ENCODE results near the gene ANKRD33B. TPM values are rescaled to one million over a fixed set of nuclear protein-coding genes. Genes with fewer than 3 reads are reported as not detected.

ANKRD33B gene
- total RNA-seq, 1 experiment from 2014 or later = 6.9 TPM

DNA sequence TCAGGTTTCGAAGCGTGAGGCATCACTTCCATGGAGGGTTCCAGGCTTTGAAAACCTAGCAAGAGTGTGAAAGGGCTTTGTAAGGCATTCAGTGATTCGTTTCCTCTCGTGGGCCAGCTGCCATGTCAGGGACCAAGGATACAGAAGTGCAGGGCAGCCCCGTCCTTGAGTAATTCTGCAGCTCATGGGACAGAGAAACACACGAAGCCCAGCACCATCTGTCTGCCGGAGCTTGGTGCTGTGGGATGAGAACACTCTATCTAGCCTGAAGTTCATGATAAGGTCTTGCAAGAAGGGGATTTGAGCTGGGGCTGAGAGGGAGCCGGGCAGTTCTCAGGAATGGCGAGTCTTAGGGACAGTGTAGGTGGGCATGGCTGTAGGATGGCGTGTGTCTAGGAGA is 55.8 kb downstream of the ANKRD33B start:
- Histone ChIP-seq H2AFZ (ENCODE audit: low read length) (no peak overlapping the region), H3K4ac (ENCODE audit: low read depth, low read length) (no peak overlapping the region), H3K27ac (ENCODE audit: insufficient read length, low read depth, low read length) (no peak overlapping the region), H4K8ac (replicated peaks; ENCODE audit: insufficient read length, low read depth, low read length) (no peak overlapping the region), H3K14ac (ENCODE audit: insufficient read depth, low read length) (no peak overlapping the region), H2AK5ac (ENCODE audit: insufficient read length, low read length) (no peak overlapping the region), H3K79me1 (ENCODE audit: insufficient read depth, low read depth, low read length, poor library complexity, severe bottlenecking) (no peaks in the 10 kb centered on the region), H3K9ac (ENCODE audit: extremely low read depth, insufficient read length, low read length) (no peak overlapping the region), H2BK20ac (ENCODE audit: low read depth, low read length, poor library complexity, severe bottlenecking) (no peak overlapping the region), H4K20me1 (ENCODE audit: control insufficient read depth, insufficient read depth, insufficient read length) (no peaks in the 10 kb centered on the region), H2BK12ac (ENCODE audit: insufficient read length, low read depth, low read length) (no peak overlapping the region), H2BK120ac (ENCODE audit: low read depth, low read length, poor library complexity, severe bottlenecking) (no peak overlapping the region), H3K18ac (ENCODE audit: insufficient read length, low read depth, low read length) (no peak overlapping the region), H3K23me2 (ENCODE audit: insufficient read length, low read depth, low read length, poor library complexity, severe bottlenecking) (no peaks in the 10 kb centered on the region), H4K5ac (ENCODE audit: insufficient read length, low read depth, low read length) (no peak overlapping the region), H3T11ph (ENCODE audit: low read length) (no peak overlapping the region), H3K9me3 (ENCODE audit: control insufficient read depth, low read depth, low read length) (no peaks in the 10 kb centered on the region), H3K23ac (ENCODE audit: insufficient read length, low read depth, low read length) (no peak overlapping the region), H2BK15ac (ENCODE audit: low read depth, low read length) (no peak overlapping the region), H3K27me3 (ENCODE audit: insufficient read depth, low read length) (no peaks in the 10 kb centered on the region), H4K91ac (ENCODE audit: insufficient read length, low read depth, low read length) (no peak overlapping the region), H3K4me1 (ENCODE audit: insufficient read depth, low read length) (no peaks in the 10 kb centered on the region), H2BK5ac (ENCODE audit: insufficient read length, low read length) (no peak overlapping the region), H3K79me2 (ENCODE audit: insufficient read depth, low read length) (no peaks in the 10 kb centered on the region), H3K56ac (ENCODE audit: insufficient read length, low read depth, low read length) (no peak overlapping the region), H3K4me2 (ENCODE audit: insufficient read depth, insufficient read length, low read length) (no peak overlapping the region)
- Mint-ChIP-seq H3K27ac (no peak overlapping the region), H3K4me3 (no peak overlapping the region), H3K27me3 (ENCODE audit: low read depth) (peaks cover 6% of the 10 kb centered on the region; the same call in 1 of the 2 replicates), H3K36me3 (ENCODE audit: insufficient read depth in 1 of 3, low read depth in 3 of 3) (peaks cover 0 to 9% (median 0%) of the 10 kb centered on the region in 3 experiments; a peak in 4 of 7 replicates), H3K4me1 (peaks cover 8 to 9% of the 10 kb centered on the region in 2 experiments), H3K9me3 (peaks cover 7 to 9% of the 10 kb centered on the region in 2 experiments)
- no peak for DNase-seq
- no CpG with 5 or more reads among the region's 10 CpGs for WGBS (ENCODE audit: extremely low coverage, insufficient read length, low lambda C conversion rate)
- TF ChIP-seq CTCF (conservative IDR thresholded peaks at IDR 0.05) = no peak
